Subcutaneous adipose tissue (tissue), 4 donors: ENCODE data around the gene NUP155. TPM values are rescaled to one million over a fixed set of nuclear protein-coding genes. Genes with fewer than 3 reads are reported as not detected.

Source experiments
- small RNA-seq: library from RNA; depleted of rRNA; stranded (forward); fragments of <200 nt; gene quantifications from one replicate; pipeline ENCODE3, GENCODE V24; 2016
- total RNA-seq, 4 donors: library from RNA; depleted of rRNA; stranded (reverse); fragments of >200 nt; gene quantifications; one replicate each; pipeline ENCODE4 v1.1.0, GENCODE V29; 2016

Gene NUP155
- total RNA-seq, 4 donors from 2014 or later: 17.9 to 28.5 (median 20.0) TPM

Small RNA genes within 50 kb of the gene (small RNA-seq; reads per million reads assigned to genes)
- gene RNU7-75P: not detected

Other genes with a start within 250 kb of the NUP155 start
- gene CPLANE1, start 121.7 kb downstream of the NUP155 start, total RNA-seq: 10 to 100 TPM; 26.8 to 41.4 (median 37.1) TPM
- gene WDR70, start 8.2 kb upstream of the NUP155 start, total RNA-seq: 10 to 100 TPM; 30.3 to 33.6 (median 32.6) TPM